Hindlimb muscle (tissue), 1 donor: Measurements from ENCODE around the gene STAM2. TPM values are rescaled to one million over a fixed set of nuclear protein-coding genes. Genes with fewer than 3 reads are reported as not detected.
"Not testable (repeated sequence)": the region's sequence is repeated elsewhere in the genome, so short reads cannot be mapped to it uniquely, and the experiment has no call there.

ENCODE experiments used
- DNase-seq: peaks from one replicate; pipeline ENCODE4 v3.0.0-alpha.2; 2013
- polyA plus RNA-seq: library from polyadenylated mRNA; unstranded; fragments of 120-200 nt; gene quantifications from one replicate; pipeline ENCODE4 v1.2.1, GENCODE V29; 2013; ENCODE audit not compliant: insufficient read length

Gene STAM2
- polyA plus RNA-seq, result 20.2 TPM

- DNase-seq, result peak; percentile 95
Measured at GRCh38 chr2:152175368-152176112, at the start of gene STAM2. STAM2 (minus strand) TSS chr2:152175763; CDS start chr2:152175642, 121 bp downstream.

GRCh38 chr2:152223977-152224376 is 48.4 kb upstream of the STAM2 start:
- DNase-seq, result peak; percentile 38

- peak; percentile 76 for DNase-seq
Measured at GRCh38 chr2:152222975-152223637, 47.5 kb upstream of the STAM2 start.

- DNase-seq, result peak; percentile 67
Measured at GRCh38 chr2:152221839-152222238, 46.3 kb upstream of the STAM2 start.

- DNase-seq, result no peak
Measured at GRCh38 chr2:152219077-152219828, 43.7 kb upstream of the STAM2 start.

GRCh38 chr2:152201466-152201830 is 25.9 kb upstream of the STAM2 start:
- no peak for DNase-seq

GRCh38 chr2:152200565-152201465 is 25.3 kb upstream of the STAM2 start:
- peak; percentile 17 for DNase-seq

GRCh38 chr2:152200101-152200500 is 24.5 kb upstream of the STAM2 start:
- no peak for DNase-seq

- no peak for DNase-seq
Measured at GRCh38 chr2:152198499-152198898, 22.9 kb upstream of the STAM2 start.

- not testable (repeated sequence) for DNase-seq
Measured at GRCh38 chr2:152197508-152198284, 22.1 kb upstream of the STAM2 start.

- peak; percentile 53 for DNase-seq
Measured at GRCh38 chr2:152189622-152190495, 14.3 kb upstream of the STAM2 start.

GRCh38 chr2:152186808-152187207 is 11.2 kb upstream of the STAM2 start:
- not testable (repeated sequence) for DNase-seq

- DNase-seq, result no peak
Measured at GRCh38 chr2:152186262-152186661, 10.7 kb upstream of the STAM2 start.

- no peak for DNase-seq
Measured at GRCh38 chr2:152183401-152184073, 8.0 kb upstream of the STAM2 start.

GRCh38 chr2:152177667-152178066 is 2.1 kb upstream of the STAM2 start:
- DNase-seq, result not testable (repeated sequence)

GRCh38 chr2:152176113-152176714 is 651 bp upstream of the STAM2 start:
- DNase-seq, result peak; percentile 11

GRCh38 chr2:152175012-152175367 is 573 bp downstream of the STAM2 start:
- no peak for DNase-seq

- peak; percentile 11 for DNase-seq
Measured at GRCh38 chr2:152174574-152174973, 989 bp downstream of the STAM2 start.

GRCh38 chr2:152173831-152174230 is 1.7 kb downstream of the STAM2 start:
- no peak for DNase-seq
